Urinary bladder (tissue), 4 donors: ENCODE data around the gene CX3CL1. TPM values are rescaled to one million over a fixed set of nuclear protein-coding genes. Genes with fewer than 3 reads are reported as not detected.

ENCODE experiments used
- DNase-seq: peaks from one replicate; pipeline ENCODE4 v3.0.0-alpha.2; 2015; ENCODE audit errors: extremely low spot score
- H3K27ac ChIP-seq: one replicate; pipeline ENCODE4 v1.5.1; 2013; ENCODE audit warnings: low read depth, mild to moderate bottlenecking, moderate library complexity
- H3K36me3 ChIP-seq: one replicate; pipeline ENCODE4 v1.6.1; 2013; ENCODE audit warnings: mild to moderate bottlenecking, moderate library complexity; ENCODE audit not compliant: insufficient read depth
- H3K4me1 ChIP-seq: one replicate; pipeline ENCODE4 v1.6.1; 2013; ENCODE audit warnings: mild to moderate bottlenecking, moderate library complexity; ENCODE audit not compliant: insufficient read depth
- H3K4me3 ChIP-seq: one replicate; pipeline ENCODE4 v1.5.1; 2013; ENCODE audit warnings: low read depth, low read length
- WGBS: extraction: QIAGEN DNeasy Blood & Tissue Kit; methylation state at CpG from one replicate; pipeline ENCODE4 v1.1.7; 2013; 5-methylcytosine and 5-hydroxymethylcytosine counted together
- polyA plus RNA-seq: library from polyadenylated mRNA; stranded (reverse); fragments of 200-250 nt; gene quantifications from one replicate; pipeline ENCODE4 v1.2.3, GENCODE V29; 2013
- small RNA-seq: library from RNA; depleted of rRNA; stranded (forward); fragments of <200 nt; gene quantifications from one replicate; pipeline ENCODE3, GENCODE V24; 2014
- total RNA-seq: library from RNA; depleted of rRNA; stranded (reverse); fragments of >200 nt; gene quantifications from one replicate; pipeline ENCODE4 v1.2.3, GENCODE V29; 2014
- donor health status: healthy with polysubstance abuse.
- donor health status: healthy.

The CX3CL1 gene
- total and polyA plus RNA-seq, 2 donors = 2.1 to 56.5 TPM

- Histone ChIP-seq H3K4me3 (no peak overlapping the region), H3K36me3 (peaks cover 6% of the 10 kb centered on the region), H3K4me1 (no peaks in the 10 kb centered on the region), H3K27ac (no peak overlapping the region)
- no peak for DNase-seq
- 89% methylated on average over 3 of the region's 3 CpGs for WGBS
Measured at GRCh38 chr16:57432989-57433388, 60.7 kb downstream of the CX3CL1 start.

- WGBS = 95% methylated on average over 2 of the region's 2 CpGs
- H3K36me3 ChIP-seq = peaks cover 6% of the 10 kb centered on the region
Measured at GRCh38 chr16:57434003-57434402, 61.7 kb downstream of the CX3CL1 start.

More at GRCh38 chr16:57434003-57434402, 61.7 kb downstream of the CX3CL1 start:
- Histone ChIP-seq H3K27ac (no peak overlapping the region), H3K4me3 (no peak overlapping the region), H3K4me1 (no peaks in the 10 kb centered on the region)
- DNase-seq = no peak

Small RNAs within 50 kb of the gene (small RNA-seq; reads per million reads assigned to genes)
- not detected for gene AC108081.1

Other genes with a start within 250 kb of the CX3CL1 start
- 61.8 TPM for gene PSME3IP1, start 186.5 kb upstream of the CX3CL1 start, total RNA-seq
- 63.1 TPM for gene PSME3IP1, start 186.5 kb upstream of the CX3CL1 start, polyA plus RNA-seq
- gene RSPRY1, start 186.2 kb upstream of the CX3CL1 start, total RNA-seq = 59.5 TPM
- 18.3 TPM for gene RSPRY1, start 186.2 kb upstream of the CX3CL1 start, polyA plus RNA-seq
- 84.5 TPM for gene ARL2BP, start 127.2 kb upstream of the CX3CL1 start, total RNA-seq
- 58.3 TPM for gene ARL2BP, start 127.2 kb upstream of the CX3CL1 start, polyA plus RNA-seq
- gene PLLP, start 87.8 kb upstream of the CX3CL1 start, total RNA-seq = 2.5 TPM
- 9.5 TPM for gene PLLP, start 87.8 kb upstream of the CX3CL1 start, polyA plus RNA-seq
- gene CCL22, start 13.7 kb upstream of the CX3CL1 start, total RNA-seq = not detected
- gene CCL22, start 13.7 kb upstream of the CX3CL1 start, polyA plus RNA-seq = 0.10 TPM
- not detected for gene CCL17, start 32.3 kb downstream of the CX3CL1 start, total RNA-seq
- not detected for gene CCL17, start 32.3 kb downstream of the CX3CL1 start, polyA plus RNA-seq
- 38.6 TPM for gene CIAPIN1, start 74.9 kb downstream of the CX3CL1 start, total RNA-seq
- gene CIAPIN1, start 74.9 kb downstream of the CX3CL1 start, polyA plus RNA-seq = 24.6 TPM
- 37.0 TPM for gene COQ9, start 75.0 kb downstream of the CX3CL1 start, total RNA-seq
- gene COQ9, start 75.0 kb downstream of the CX3CL1 start, polyA plus RNA-seq = 97.6 TPM
- 54.9 TPM for gene POLR2C, start 90.2 kb downstream of the CX3CL1 start, total RNA-seq
- 75.1 TPM for gene POLR2C, start 90.2 kb downstream of the CX3CL1 start, polyA plus RNA-seq
- gene DOK4, start 114.0 kb downstream of the CX3CL1 start, total RNA-seq = 11.8 TPM
- gene DOK4, start 114.0 kb downstream of the CX3CL1 start, polyA plus RNA-seq = 21.3 TPM
- 12.7 TPM for gene CCDC102A, start 164.1 kb downstream of the CX3CL1 start, total RNA-seq
- 25.6 TPM for gene CCDC102A, start 164.1 kb downstream of the CX3CL1 start, polyA plus RNA-seq
- gene ADGRG5, start 170.2 kb downstream of the CX3CL1 start, total RNA-seq = 0.21 TPM
- 0.22 TPM for gene ADGRG5, start 170.2 kb downstream of the CX3CL1 start, polyA plus RNA-seq